K562 (cell line): ENCODE measurements around the gene CRYBB1. TPM values are rescaled to one million over a fixed set of nuclear protein-coding genes. Genes with fewer than 3 reads are reported as not detected.

ENCODE experiments used
- ASH1L ChIP-seq: fragments of 450-650 bp; IDR thresholded peaks from 2 replicates; pipeline ENCODE4 v1.6.1; 2018; ENCODE audit warnings: borderline replicate concordance, mild to moderate bottlenecking, low read depth; ENCODE audit not compliant: partially characterized antibody
- FOXJ3 ChIP-seq: sonication (generic); formaldehyde crosslinking; IDR thresholded peaks from 2 replicates; pipeline ENCODE4 v1.4.0; 2020; ENCODE audit warnings: mild to moderate bottlenecking, missing genetic modification reagents
- HDAC8 ChIP-seq: fragments of 450-650 bp; IDR thresholded peaks from 2 replicates; pipeline ENCODE4 v1.6.1; 2016; ENCODE audit warnings: mild to moderate bottlenecking, missing genetic modification characterization, moderate library complexity, missing compliant biosample characterization
- NFATC3 ChIP-seq: fragments of 450-650 bp; IDR thresholded peaks from 2 replicates; pipeline ENCODE4 v1.6.1; 2017; ENCODE audit warnings: mild to moderate bottlenecking
- OTX1 ChIP-seq: fragments of 450-650 bp; formaldehyde crosslinking; IDR thresholded peaks from 2 replicates; pipeline ENCODE4 v1.4.0; 2022; ENCODE audit warnings: mild to moderate bottlenecking
- PTTG1 ChIP-seq: fragments of 450-650 bp; IDR thresholded peaks from 2 replicates; pipeline ENCODE4 v1.6.1; 2016; ENCODE audit warnings: low read depth, mild to moderate bottlenecking, missing genetic modification characterization, missing compliant biosample characterization
- SETDB1 ChIP-seq: IDR thresholded peaks from one replicate; pipeline ENCODE4 v1.6.1; 2012; ENCODE audit warnings: low read length, control low read depth, inconsistent platforms
- SMAD1 ChIP-seq: fragments of 150-350 bp; IDR thresholded peaks from 2 replicates; pipeline ENCODE4 v1.6.1; 2014; ENCODE audit warnings: low read length, low read depth; ENCODE audit not compliant: partially characterized antibody
- STAG1 ChIP-seq: sonication (generic); formaldehyde crosslinking; IDR thresholded peaks from 2 replicates; pipeline ENCODE4 v1.5.0; 2020; ENCODE audit warnings: missing genetic modification reagents, borderline replicate concordance
- STAT5A ChIP-seq: IDR thresholded peaks from 2 replicates; pipeline ENCODE4 v1.6.1; 2012; ENCODE audit warnings: low read length, inconsistent platforms, borderline replicate concordance
- TAL1 ChIP-seq: fragments of 450-650 bp; IDR thresholded peaks from 2 replicates; pipeline ENCODE4 v1.6.1; 2016; ENCODE audit warnings: mild to moderate bottlenecking
- THRAP3 ChIP-seq: fragments of 450-650 bp; IDR thresholded peaks from 2 replicates; pipeline ENCODE4 v1.6.1; 2016; ENCODE audit warnings: mild to moderate bottlenecking, inconsistent platforms, borderline replicate concordance
- ZNF274 ChIP-seq: IDR thresholded peaks from 2 replicates; pipeline ENCODE4 v1.6.1; 2011; ENCODE audit warnings: low read depth, mild to moderate bottlenecking, low read length, moderate library complexity, borderline replicate concordance
- ZNF354B ChIP-seq: fragments of 250-450 bp; sonication (Bioruptor Pico); IDR thresholded peaks from 2 replicates; pipeline ENCODE4 v1.4.0; 2020
- ZNF644 ChIP-seq: fragments of 200-800 bp; sonication (Bioruptor generic); IDR thresholded peaks from 2 replicates; pipeline ENCODE4 v1.6.1; 2016; ENCODE audit warnings: low read depth, missing genetic modification characterization, missing compliant biosample characterization
- ZNF668 ChIP-seq: fragments of 250-450 bp; sonication (Bioruptor Pico); IDR thresholded peaks from 2 replicates; pipeline ENCODE4 v1.8.0; 2022; ENCODE audit warnings: mild to moderate bottlenecking, inconsistent platforms
- polyA plus RNA-seq, 8 experiments: library from polyadenylated mRNA; depleted of rRNA in 4 of 8; stranded (reverse) in 5 of 8; unstranded in 3 of 8; fragments of >200 nt; fragmentation: Nextera tagmentation in 2 of 8; fragmentation: Illumina TruSeq in 1 of 8; extraction: Ambion mirVana in 2 of 8; extraction: Trizol in 1 of 8; gene quantifications; 2 replicates each; pipeline versions ENCODE4 v1.2.1 to v1.2.3, GENCODE V29; 2011 to 2014; ENCODE audit warnings: inconsistent platforms in 1 of 8, missing spikeins in 1 of 8
- total RNA-seq, 7 experiments: library from RNA; depleted of rRNA in 6 of 7; stranded (reverse); fragments of >200 nt in 6 of 7; fragmentation: Illumina TruSeq in 2 of 7; extraction: Trizol in 2 of 7; gene quantifications; 2 replicates each; pipeline versions ENCODE4 v1.2.1 to v1.2.3, GENCODE V29; 2011 to 2021; ENCODE audit warnings: low replicate concordance in 1 of 7
- TF ChIP-seq, protein P1 (sequence below): fragments of 450-650 bp; IDR thresholded peaks from 2 replicates; pipeline ENCODE4 v1.6.1; 2017; ENCODE audit warnings: mild to moderate bottlenecking, moderate library complexity
- TF ChIP-seq, protein P2 (sequence below): fragments of 450-650 bp; IDR thresholded peaks from 2 replicates; pipeline ENCODE4 v1.6.1; 2014; ENCODE audit warnings: low read depth, mild to moderate bottlenecking, moderate library complexity, borderline replicate concordance
- TF ChIP-seq, protein P3 (sequence below): fragments of 450-650 bp; IDR thresholded peaks from 2 replicates; pipeline ENCODE4 v1.6.1; 2018; ENCODE audit warnings: mild to moderate bottlenecking, low read depth; ENCODE audit not compliant: partially characterized antibody
- TF ChIP-seq, protein P4 (sequence below): fragments of 250-450 bp; sonication (Bioruptor Pico); IDR thresholded peaks from 2 replicates; pipeline ENCODE4 v1.4.0; 2020; ENCODE audit warnings: mild to moderate bottlenecking, moderate library complexity
- TF ChIP-seq, protein P5 (sequence below): fragments of 450-650 bp; formaldehyde crosslinking; IDR thresholded peaks from 2 replicates; pipeline ENCODE4 v1.4.0; 2022; ENCODE audit warnings: missing genetic modification characterization

CRYBB1 gene
- total and polyA plus RNA-seq, 9 of the 15 experiments (the other 6 are each of a cell fraction or from before 2014, with no cell fraction given) = 0.16 to 0.45 (median 0.33) TPM; not detected in 2

DNA sequence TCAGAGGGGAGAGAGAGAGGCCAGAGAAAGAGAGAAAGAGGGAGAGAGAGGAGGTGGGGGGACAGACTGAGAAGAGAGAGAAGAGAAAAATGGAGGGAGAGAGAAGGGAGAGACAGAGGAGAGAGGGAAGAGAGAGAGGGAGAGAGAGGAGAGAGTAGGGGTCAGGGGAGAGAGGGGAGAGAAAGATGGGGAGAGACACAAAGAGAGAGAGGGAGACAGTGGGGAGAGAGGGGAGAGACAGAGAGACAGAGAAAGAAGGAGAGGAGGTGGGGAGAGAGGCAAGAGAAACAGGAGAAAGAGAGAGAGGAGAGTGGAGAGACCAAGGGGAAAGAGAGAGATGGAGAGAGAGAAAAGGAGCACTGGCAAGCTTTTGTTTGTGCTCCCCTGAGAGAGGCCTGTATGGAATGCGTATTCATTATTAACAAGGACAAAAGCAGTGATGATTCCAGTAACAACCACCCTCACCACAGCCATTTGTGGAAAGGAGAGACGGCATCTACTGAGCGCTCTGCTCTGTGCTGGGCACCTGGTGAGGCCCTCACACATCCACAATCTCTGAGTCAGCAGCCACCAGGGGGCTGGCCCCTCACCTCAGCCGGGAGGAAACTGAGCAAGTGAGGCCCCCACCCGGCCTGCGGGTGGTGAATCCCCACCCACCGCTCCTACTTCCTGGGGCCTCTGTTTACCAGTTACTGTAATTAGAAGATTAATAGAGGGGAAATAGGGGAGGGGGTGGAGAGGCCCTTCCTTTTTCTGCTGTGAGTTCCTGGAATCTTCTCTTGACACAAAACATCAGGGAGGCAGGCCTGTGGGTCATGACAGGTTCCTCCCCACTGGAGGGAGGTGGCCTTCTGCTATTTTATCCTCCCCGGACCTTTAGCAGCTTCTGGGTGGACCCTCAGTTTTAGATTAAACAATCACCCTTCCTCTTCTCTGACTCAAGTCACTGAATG is 24.9 kb upstream of the CRYBB1 start (continued):
- TF ChIP-seq, protein P1, sequence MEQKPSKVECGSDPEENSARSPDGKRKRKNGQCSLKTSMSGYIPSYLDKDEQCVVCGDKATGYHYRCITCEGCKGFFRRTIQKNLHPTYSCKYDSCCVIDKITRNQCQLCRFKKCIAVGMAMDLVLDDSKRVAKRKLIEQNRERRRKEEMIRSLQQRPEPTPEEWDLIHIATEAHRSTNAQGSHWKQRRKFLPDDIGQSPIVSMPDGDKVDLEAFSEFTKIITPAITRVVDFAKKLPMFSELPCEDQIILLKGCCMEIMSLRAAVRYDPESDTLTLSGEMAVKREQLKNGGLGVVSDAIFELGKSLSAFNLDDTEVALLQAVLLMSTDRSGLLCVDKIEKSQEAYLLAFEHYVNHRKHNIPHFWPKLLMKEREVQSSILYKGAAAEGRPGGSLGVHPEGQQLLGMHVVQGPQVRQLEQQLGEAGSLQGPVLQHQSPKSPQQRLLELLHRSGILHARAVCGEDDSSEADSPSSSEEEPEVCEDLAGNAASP = no peak
- TF ChIP-seq, protein P2, sequence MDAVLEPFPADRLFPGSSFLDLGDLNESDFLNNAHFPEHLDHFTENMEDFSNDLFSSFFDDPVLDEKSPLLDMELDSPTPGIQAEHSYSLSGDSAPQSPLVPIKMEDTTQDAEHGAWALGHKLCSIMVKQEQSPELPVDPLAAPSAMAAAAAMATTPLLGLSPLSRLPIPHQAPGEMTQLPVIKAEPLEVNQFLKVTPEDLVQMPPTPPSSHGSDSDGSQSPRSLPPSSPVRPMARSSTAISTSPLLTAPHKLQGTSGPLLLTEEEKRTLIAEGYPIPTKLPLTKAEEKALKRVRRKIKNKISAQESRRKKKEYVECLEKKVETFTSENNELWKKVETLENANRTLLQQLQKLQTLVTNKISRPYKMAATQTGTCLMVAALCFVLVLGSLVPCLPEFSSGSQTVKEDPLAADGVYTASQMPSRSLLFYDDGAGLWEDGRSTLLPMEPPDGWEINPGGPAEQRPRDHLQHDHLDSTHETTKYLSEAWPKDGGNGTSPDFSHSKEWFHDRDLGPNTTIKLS = no peak
- TF ChIP-seq ZNF354B (CRISPR knock-in tag) = no peak
- TF ChIP-seq ZNF274 = no peak
- TF ChIP-seq TAL1 = no peak
- TF ChIP-seq, protein P3, sequence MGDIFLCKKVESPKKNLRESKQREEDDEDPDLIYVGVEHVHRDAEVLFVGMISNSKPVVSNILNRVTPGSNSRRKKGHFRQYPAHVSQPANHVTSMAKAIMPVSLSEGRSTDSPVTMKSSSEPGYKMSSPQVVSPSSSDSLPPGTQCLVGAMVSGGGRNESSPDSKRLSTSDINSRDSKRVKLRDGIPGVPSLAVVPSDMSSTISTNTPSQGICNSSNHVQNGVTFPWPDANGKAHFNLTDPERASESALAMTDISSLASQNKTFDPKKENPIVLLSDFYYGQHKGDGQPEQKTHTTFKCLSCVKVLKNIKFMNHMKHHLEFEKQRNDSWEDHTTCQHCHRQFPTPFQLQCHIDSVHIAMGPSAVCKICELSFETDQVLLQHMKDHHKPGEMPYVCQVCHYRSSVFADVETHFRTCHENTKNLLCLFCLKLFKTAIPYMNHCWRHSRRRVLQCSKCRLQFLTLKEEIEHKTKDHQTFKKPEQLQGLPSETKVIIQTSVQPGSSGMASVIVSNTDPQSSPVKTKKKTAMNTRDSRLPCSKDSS = peak; percentile 48
- TF ChIP-seq THRAP3 = no peak
- peak; percentile 56; the same call in 1 of the 2 replicates for TF ChIP-seq NFATC3
- no peak for TF ChIP-seq FOXJ3 (CRISPR knock-in tag)
- TF ChIP-seq, protein P4, sequence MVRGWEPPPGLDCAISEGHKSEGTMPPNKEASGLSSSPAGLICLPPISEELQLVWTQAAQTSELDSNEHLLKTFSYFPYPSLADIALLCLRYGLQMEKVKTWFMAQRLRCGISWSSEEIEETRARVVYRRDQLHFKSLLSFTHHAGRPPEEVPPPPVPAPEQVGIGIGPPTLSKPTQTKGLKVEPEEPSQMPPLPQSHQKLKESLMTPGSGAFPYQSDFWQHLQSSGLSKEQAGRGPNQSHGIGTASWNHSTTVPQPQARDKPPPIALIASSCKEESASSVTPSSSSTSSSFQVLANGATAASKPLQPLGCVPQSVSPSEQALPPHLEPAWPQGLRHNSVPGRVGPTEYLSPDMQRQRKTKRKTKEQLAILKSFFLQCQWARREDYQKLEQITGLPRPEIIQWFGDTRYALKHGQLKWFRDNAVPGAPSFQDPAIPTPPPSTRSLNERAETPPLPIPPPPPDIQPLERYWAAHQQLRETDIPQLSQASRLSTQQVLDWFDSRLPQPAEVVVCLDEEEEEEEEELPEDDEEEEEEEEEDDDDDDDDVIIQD (CRISPR knock-in tag) = no peak
- TF ChIP-seq SMAD1 = no peak
- no peak for TF ChIP-seq ASH1L
- TF ChIP-seq STAT5A = no peak
- TF ChIP-seq HDAC8 (tag) = no peak
- TF ChIP-seq SETDB1 = no peak
- no peak for TF ChIP-seq ZNF668
- peak; percentile 51; the same call in 1 of the 2 replicates for TF ChIP-seq ZNF644
- no peak for TF ChIP-seq STAG1
- TF ChIP-seq OTX1 (CRISPR knock-in tag) = peak; percentile 90; the same call in 1 of the 2 replicates
- TF ChIP-seq PTTG1 = no peak
- TF ChIP-seq, protein P5, sequence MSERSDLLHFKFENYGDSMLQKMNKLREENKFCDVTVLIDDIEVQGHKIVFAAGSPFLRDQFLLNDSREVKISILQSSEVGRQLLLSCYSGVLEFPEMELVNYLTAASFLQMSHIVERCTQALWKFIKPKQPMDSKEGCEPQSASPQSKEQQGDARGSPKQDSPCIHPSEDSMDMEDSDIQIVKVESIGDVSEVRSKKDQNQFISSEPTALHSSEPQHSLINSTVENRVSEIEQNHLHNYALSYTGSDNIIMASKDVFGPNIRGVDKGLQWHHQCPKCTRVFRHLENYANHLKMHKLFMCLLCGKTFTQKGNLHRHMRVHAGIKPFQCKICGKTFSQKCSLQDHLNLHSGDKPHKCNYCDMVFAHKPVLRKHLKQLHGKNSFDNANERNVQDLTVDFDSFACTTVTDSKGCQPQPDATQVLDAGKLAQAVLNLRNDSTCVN (CRISPR knock-in tag) = peak; percentile 62; the same call in 1 of the 2 replicates
